ENCODE measurements around the gene HIGD2B. TPM values are rescaled to one million over a fixed set of nuclear protein-coding genes. Genes with fewer than 3 reads are reported as not detected.
"Not testable (repeated sequence)": the region's sequence is repeated elsewhere in the genome, so short reads cannot be mapped to it uniquely, and the experiment has no call there.

HIGD2B gene
- total RNA-seq, 1 donor from 2014 or later: not detected

GRCh38 chr15:72671525-72671924 is 14.5 kb downstream of the HIGD2B start:
- no peak for DNase-seq

- not testable (repeated sequence) for DNase-seq
Measured at GRCh38 chr15:72670656-72671352, 15.2 kb downstream of the HIGD2B start.

GRCh38 chr15:72669803-72670202 is 16.2 kb downstream of the HIGD2B start:
- not testable (repeated sequence) for DNase-seq

GRCh38 chr15:72665706-72666105 is 20.3 kb downstream of the HIGD2B start:
- not testable (repeated sequence) for DNase-seq

DNA sequence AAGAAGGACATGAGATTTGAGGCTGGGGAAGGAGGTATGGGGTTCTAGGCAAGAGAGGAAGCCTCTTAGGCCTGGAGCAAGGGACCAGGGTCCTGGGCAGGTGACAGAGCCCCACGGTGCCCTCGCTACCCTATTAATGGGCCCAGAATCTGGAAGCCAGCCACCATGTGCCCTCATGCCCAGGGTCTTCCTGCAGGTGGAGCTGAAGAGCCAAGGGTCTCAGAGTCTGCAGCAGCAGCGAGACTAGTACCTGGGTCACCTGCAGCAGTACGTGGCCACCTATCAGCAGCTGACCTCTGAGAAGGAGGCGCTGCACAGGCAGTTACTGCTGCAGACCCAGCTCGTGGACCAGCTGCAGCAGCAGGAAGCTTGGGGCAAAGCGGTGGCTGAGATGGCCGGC is 22.1 kb downstream of the HIGD2B start:
- not testable (repeated sequence) for DNase-seq

DNA sequence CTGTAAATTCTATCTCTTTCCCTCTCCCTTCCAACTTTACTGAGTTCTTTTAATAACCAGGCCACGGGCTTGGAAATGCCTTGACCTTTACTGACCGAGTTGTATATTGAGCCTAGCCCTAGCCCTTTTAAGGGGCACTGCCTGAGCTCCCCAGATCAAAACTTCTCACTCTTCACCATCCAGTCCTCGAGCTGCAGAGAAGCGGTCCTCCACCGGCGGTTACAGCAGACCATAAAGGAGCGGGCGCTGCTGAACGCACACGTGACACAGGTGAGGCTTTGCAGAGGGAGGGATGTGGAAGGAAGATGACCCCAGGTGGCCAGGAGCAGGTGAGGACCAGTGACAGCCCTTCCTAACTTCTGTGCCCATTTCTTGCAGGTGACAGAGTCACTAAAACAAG is 24.9 kb downstream of the HIGD2B start:
- not testable (repeated sequence) for DNase-seq

DNA sequence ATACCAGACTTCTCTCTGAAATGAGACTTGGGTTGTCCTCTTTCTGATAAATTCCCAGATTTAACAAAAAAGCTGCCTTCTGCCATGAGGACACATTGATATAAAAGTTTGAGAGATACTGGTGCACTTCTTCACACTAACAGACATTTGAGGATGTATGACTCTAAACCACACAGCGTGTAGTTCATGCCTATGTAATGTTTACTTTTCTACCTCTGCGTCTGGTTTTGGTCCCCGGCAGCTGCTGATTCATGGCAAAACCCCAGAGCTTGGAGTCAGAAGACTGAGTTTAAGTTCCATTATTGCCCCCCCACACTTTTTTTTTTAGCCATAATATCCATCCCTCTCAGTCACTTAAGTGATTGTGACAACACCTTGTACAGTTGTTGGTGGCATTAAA is 30.0 kb downstream of the HIGD2B start:
- not testable (repeated sequence) for DNase-seq

DNA sequence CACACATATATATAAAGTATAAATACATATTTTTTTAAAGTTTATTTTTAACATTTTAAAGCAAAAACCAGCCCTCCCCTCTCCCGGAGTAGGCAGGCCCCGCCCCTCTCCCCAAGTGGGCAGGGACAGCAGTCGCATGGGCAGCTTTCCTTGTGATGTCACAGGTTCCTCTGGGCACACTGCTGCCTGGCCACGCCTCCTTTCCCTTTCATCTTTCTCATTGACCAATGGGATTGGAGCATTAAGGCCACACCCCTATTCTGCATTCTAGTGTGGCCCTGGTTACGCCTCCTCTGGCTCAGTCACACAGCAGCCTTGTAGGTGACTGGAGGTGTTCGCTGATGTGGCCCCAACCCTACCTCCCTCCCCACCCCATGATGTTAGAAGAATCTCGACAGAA is 31.6 kb downstream of the HIGD2B start, which contains the start of gene GOLGA6B:
Gene GOLGA6B (plus strand): TSS at position 301 of the 400 bp plus-strand sequence. CDS start 41 bp downstream, at position 342.
- DNase-seq: not testable (repeated sequence)

DNA sequence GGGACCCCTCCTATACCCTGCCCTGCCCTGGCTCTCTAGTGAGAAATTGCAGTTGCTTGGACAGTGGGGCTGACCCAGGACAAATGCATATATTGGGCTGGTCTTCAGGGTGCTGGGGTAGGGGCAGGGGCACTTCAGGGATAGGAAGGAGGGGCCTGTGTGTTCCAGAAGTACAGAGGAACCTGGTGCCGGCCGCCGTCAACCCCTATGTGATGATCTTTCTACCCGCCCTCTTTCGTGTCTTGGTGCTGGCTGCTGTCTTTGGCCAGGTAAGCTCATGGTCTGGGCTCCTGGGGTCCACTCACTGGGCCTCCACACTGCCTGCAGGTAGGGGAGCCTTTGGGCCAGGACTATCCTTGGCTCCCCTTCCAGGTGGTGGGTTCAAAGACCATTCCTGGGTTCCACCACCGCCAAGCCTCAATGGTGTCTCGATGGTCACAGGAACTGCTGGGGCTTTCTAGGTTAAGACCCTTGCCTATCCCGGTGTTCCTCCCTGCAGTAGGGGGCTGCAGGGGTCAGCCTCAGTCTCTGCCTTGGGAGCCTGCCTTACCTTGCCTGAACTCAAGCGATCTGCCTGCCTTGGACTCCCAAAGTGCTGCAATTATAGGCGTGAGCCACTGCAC is 37.2 kb downstream of the HIGD2B start:
- not testable (repeated sequence) for DNase-seq

DNA sequence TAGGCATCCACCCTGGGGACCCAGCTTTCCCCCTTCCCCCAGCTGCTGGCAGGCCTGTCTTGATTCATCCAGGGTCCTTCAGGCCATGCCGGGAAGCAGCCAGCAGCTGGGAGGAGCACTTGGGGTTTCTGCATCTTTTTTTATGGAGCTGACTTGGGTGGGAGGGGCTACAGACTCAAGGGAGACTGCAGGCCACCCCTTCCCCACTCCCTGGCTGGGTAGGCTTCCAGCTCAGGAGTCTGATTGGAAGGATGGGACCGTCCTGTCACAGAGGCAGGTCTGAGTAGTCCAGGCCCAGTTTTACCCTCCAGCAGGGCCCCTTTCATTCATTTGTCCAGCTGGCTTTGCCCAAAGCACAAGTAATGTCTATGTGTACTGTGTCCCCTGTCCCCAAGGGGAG is 43.7 kb downstream of the HIGD2B start:
- DNase-seq: not testable (repeated sequence)

GRCh38 chr15:72639759-72640483 is 46.1 kb downstream of the HIGD2B start:
- not testable (repeated sequence) for DNase-seq

DNA sequence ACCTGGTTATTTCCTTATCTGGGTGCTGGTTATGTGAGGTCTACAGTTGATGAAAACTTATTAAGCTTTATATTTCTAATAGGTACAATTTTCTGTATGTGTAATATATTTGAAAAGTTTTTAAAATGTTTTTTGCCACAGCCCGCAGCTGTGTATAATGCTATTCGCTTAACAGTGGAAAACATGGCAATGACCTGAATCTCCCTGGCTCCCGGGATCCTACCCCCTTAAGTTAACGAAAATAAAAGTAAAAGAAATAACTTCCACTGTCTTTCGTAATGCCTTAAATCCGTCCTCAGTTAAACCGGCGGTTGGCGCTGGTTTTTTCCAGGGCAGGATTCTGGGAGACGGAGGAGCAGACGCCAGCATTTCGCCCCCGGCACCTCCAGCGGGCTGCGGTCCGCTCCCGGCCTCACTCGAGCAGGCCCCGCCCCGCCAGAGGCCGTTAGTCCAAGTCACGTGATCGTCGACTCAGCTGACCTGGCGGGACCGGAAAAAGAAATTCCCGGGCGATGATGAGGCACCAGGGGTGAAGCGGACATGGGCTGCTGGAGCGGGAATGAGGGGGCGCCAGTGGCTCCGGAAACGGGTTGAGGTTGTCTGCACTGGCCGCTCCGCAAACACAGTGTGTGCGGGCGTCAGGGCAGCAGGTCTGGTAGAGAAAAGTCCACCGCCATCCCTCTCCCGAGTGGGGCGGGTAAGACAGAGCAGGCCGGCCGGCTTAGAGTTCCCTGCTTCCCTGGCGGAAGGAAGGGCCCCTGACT is 49.3 kb downstream of the HIGD2B start:
- DNase-seq: not testable (repeated sequence)

DNA sequence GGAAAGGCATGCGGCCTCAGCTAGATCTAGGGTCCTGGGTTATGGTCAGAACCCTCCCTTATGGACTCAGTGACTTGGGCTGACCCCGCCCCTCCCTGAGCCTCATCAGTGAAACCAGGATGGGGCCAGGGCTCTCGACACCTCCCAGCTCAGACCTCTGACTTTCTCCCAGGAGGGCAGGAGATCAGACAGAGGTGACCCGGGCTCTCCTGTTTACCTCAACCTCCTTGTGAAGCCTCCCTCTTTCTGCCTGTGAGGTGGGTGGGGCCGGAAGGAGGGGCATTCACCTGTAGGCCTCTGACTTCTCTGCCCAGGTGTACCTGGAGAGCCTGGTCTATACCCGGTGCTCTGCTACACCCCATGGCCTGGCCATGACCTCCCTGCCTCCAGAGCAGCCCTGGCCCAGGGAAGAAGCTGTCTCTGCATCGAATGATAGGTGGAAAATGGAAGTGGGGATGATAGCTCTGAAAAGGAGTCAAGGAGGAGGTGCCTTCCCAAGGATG is 56.9 kb downstream of the HIGD2B start:
- DNase-seq: not testable (repeated sequence)

DNA sequence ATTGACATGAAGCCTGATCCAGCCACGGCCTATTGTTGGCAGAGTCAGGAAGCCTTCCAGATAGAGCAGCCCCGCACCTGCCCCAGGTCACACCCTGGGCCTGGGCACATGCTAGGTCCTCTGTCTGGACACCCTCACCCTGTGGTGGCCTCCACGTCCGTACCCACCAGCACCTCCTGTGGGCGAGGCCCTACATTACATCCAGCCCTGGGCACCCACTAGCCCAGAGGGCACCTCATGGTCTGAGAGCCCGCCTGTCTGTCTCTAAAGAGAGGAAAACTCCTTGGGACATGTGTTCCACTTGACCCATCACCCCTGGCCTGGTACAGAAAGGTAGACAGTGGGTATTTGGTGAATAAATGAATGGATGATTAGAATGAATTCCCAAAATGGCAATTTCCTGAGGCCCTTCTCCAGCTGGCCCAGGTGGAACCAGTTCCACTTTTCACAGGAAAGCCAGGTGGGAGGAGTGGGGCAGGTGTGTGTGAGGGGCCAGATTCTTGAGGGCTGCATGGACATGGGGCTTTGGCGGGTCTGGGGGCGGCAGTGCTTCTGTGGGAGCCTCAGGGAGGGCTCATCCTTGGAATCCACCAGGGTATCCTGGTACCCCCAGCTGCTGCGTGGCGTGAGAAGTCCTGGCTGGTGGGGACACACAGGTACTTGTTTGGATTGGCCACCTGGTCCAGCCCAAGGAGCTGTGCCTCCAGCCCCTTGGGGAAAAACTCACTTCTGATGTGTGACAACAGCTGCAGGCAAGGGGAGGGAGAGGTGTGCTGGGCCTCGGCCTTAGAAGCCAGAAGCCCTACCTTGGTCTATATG is 57.5 kb downstream of the HIGD2B start:
- DNase-seq: not testable (repeated sequence)

- DNase-seq: not testable (repeated sequence)
Measured at GRCh38 chr15:72626153-72626552, 59.8 kb downstream of the HIGD2B start.

Small RNA genes lying within 50 kb of the gene (small RNA-seq; reads per million reads assigned to genes)
- not detected for gene RN7SL853P (ENCODE audit: low replicate concordance)

Other genes starting within 250 kb of the HIGD2B start
- 51.8 TPM for gene ARIH1, start 211.9 kb downstream of the HIGD2B start, total RNA-seq
- gene GOLGA6B, start 31.5 kb downstream of the HIGD2B start, total RNA-seq: 0.10 TPM
- gene BBS4, start within 50 bp of the HIGD2B start, total RNA-seq: 36.1 TPM
- 57.8 TPM for gene ADPGK, start 97.6 kb upstream of the HIGD2B start, total RNA-seq